ENCODE results near the gene ZNF526.

Gene ZNF526

GRCh38 chr19:42225718-42226292 is 5.7 kb downstream of the ZNF526 start:
- H3K27ac Mint-ChIP-seq: no peak overlapping the region
- peaks cover 46% of the 10 kb centered on the region for H3K4me1 Mint-ChIP-seq (ENCODE audit: low read depth)
- H3K9me3 Mint-ChIP-seq: no peaks in the 10 kb centered on the region
- no peak for DNase-seq
- no peak overlapping the region for H3K4me3 Mint-ChIP-seq
- H3K36me3 Mint-ChIP-seq (ENCODE audit: low read depth): peaks cover 79% of the 10 kb centered on the region
- no peaks in the 10 kb centered on the region for H3K27me3 Mint-ChIP-seq

- DNase-seq: no peak
- peaks cover 41% of the 10 kb centered on the region for H3K4me1 Mint-ChIP-seq (ENCODE audit: low read depth)
- peaks cover 88% of the 10 kb centered on the region for H3K36me3 Mint-ChIP-seq (ENCODE audit: low read depth)
- H3K9me3 Mint-ChIP-seq: no peaks in the 10 kb centered on the region
- no peak overlapping the region for H3K4me3 Mint-ChIP-seq
- H3K27me3 Mint-ChIP-seq: no peaks in the 10 kb centered on the region
- peak overlapping the region; percentile 31 for H3K27ac Mint-ChIP-seq
Observed at GRCh38 chr19:42226886-42227285, 6.8 kb downstream of the ZNF526 start.

GRCh38 chr19:42228641-42229040 is 8.5 kb downstream of the ZNF526 start:
- Mint-ChIP-seq H3K4me3 (no peak overlapping the region), H3K27me3 (no peaks in the 10 kb centered on the region), H3K9me3 (no peaks in the 10 kb centered on the region), H3K4me1 (ENCODE audit: low read depth) (peaks cover 30% of the 10 kb centered on the region), H3K27ac (peak overlapping the region; percentile 88), H3K36me3 (ENCODE audit: low read depth) (peaks cover 94% of the 10 kb centered on the region)
- no peak for DNase-seq

GRCh38 chr19:42229301-42229854 is 9.3 kb downstream of the ZNF526 start:
- H3K4me1 Mint-ChIP-seq (ENCODE audit: low read depth): peaks cover 30% of the 10 kb centered on the region
- no peaks in the 10 kb centered on the region for H3K27me3 Mint-ChIP-seq
- peak overlapping the region; percentile 88 for H3K27ac Mint-ChIP-seq
- H3K9me3 Mint-ChIP-seq: no peaks in the 10 kb centered on the region
- DNase-seq: no peak
- H3K4me3 Mint-ChIP-seq: no peak overlapping the region
- peaks cover 98% of the 10 kb centered on the region for H3K36me3 Mint-ChIP-seq (ENCODE audit: low read depth)

GRCh38 chr19:42229855-42230351 is 9.8 kb downstream of the ZNF526 start:
- no peaks in the 10 kb centered on the region for H3K27me3 Mint-ChIP-seq
- DNase-seq: no peak
- H3K4me3 Mint-ChIP-seq: no peak overlapping the region
- H3K4me1 Mint-ChIP-seq (ENCODE audit: low read depth): peaks cover 29% of the 10 kb centered on the region
- no peaks in the 10 kb centered on the region for H3K9me3 Mint-ChIP-seq
- H3K27ac Mint-ChIP-seq: peak overlapping the region; percentile 88
- H3K36me3 Mint-ChIP-seq (ENCODE audit: low read depth): peaks cover 98% of the 10 kb centered on the region

- H3K4me1 Mint-ChIP-seq (ENCODE audit: low read depth): peaks cover 32% of the 10 kb centered on the region
- no peaks in the 10 kb centered on the region for H3K27me3 Mint-ChIP-seq
- DNase-seq: no peak
- H3K9me3 Mint-ChIP-seq: no peaks in the 10 kb centered on the region
- H3K27ac Mint-ChIP-seq: peak overlapping the region; percentile 47
- H3K36me3 Mint-ChIP-seq (ENCODE audit: low read depth): peaks cover 98% of the 10 kb centered on the region
- H3K4me3 Mint-ChIP-seq: no peak overlapping the region
Observed at GRCh38 chr19:42230571-42230970, 10.5 kb downstream of the ZNF526 start.

GRCh38 chr19:42232435-42232834 is 12.3 kb downstream of the ZNF526 start:
- Mint-ChIP-seq H3K27me3 (no peaks in the 10 kb centered on the region), H3K4me1 (ENCODE audit: low read depth) (peaks cover 26% of the 10 kb centered on the region), H3K27ac (peak overlapping the region; percentile 57), H3K4me3 (no peak overlapping the region), H3K9me3 (no peaks in the 10 kb centered on the region), H3K36me3 (ENCODE audit: low read depth) (peaks cover 96% of the 10 kb centered on the region)
- no peak for DNase-seq

GRCh38 chr19:42233106-42233505 is 13.0 kb downstream of the ZNF526 start:
- peaks cover 22% of the 10 kb centered on the region for H3K4me1 Mint-ChIP-seq (ENCODE audit: low read depth)
- H3K36me3 Mint-ChIP-seq (ENCODE audit: low read depth): peaks cover 90% of the 10 kb centered on the region
- no peaks in the 10 kb centered on the region for H3K9me3 Mint-ChIP-seq
- no peak for DNase-seq
- H3K4me3 Mint-ChIP-seq: no peak overlapping the region
- peak overlapping the region; percentile 63 for H3K27ac Mint-ChIP-seq
- H3K27me3 Mint-ChIP-seq: no peaks in the 10 kb centered on the region

- Mint-ChIP-seq H3K9me3 (no peaks in the 10 kb centered on the region), H3K4me1 (ENCODE audit: low read depth) (peaks cover 18% of the 10 kb centered on the region), H3K27me3 (no peaks in the 10 kb centered on the region), H3K27ac (peak overlapping the region; percentile 63), H3K4me3 (no peak overlapping the region), H3K36me3 (ENCODE audit: low read depth) (peaks cover 85% of the 10 kb centered on the region)
- DNase-seq: no peak
Observed at GRCh38 chr19:42233678-42234292, 13.7 kb downstream of the ZNF526 start.

GRCh38 chr19:42234364-42234763 is 14.3 kb downstream of the ZNF526 start:
- Mint-ChIP-seq H3K27ac (no peak overlapping the region), H3K9me3 (no peaks in the 10 kb centered on the region), H3K4me3 (no peak overlapping the region), H3K4me1 (ENCODE audit: low read depth) (peaks cover 18% of the 10 kb centered on the region), H3K36me3 (ENCODE audit: low read depth) (peaks cover 85% of the 10 kb centered on the region), H3K27me3 (no peaks in the 10 kb centered on the region)
- no peak for DNase-seq

GRCh38 chr19:42235181-42235580 is 15.1 kb downstream of the ZNF526 start:
- Mint-ChIP-seq H3K27me3 (no peaks in the 10 kb centered on the region), H3K4me3 (no peak overlapping the region), H3K27ac (peak overlapping the region; percentile 44), H3K36me3 (ENCODE audit: low read depth) (peaks cover 85% of the 10 kb centered on the region), H3K4me1 (ENCODE audit: low read depth) (peaks cover 20% of the 10 kb centered on the region), H3K9me3 (no peaks in the 10 kb centered on the region)
- DNase-seq: no peak

- no peaks in the 10 kb centered on the region for H3K27me3 Mint-ChIP-seq
- H3K4me3 Mint-ChIP-seq: no peak overlapping the region
- H3K9me3 Mint-ChIP-seq: no peaks in the 10 kb centered on the region
- H3K36me3 Mint-ChIP-seq (ENCODE audit: low read depth): peaks cover 66% of the 10 kb centered on the region
- no peak for DNase-seq
- peaks cover 44% of the 10 kb centered on the region for H3K4me1 Mint-ChIP-seq (ENCODE audit: low read depth)
- H3K27ac Mint-ChIP-seq: peak overlapping the region; percentile 97
Observed at GRCh38 chr19:42239544-42240220, 19.6 kb downstream of the ZNF526 start.

GRCh38 chr19:42241279-42241678 is 21.2 kb downstream of the ZNF526 start:
- peak overlapping the region; percentile 97 for H3K27ac Mint-ChIP-seq
- no peaks in the 10 kb centered on the region for H3K9me3 Mint-ChIP-seq
- H3K36me3 Mint-ChIP-seq (ENCODE audit: low read depth): peaks cover 51% of the 10 kb centered on the region
- peak overlapping the region; percentile 98 for H3K4me3 Mint-ChIP-seq
- H3K27me3 Mint-ChIP-seq: no peaks in the 10 kb centered on the region
- DNase-seq: no peak
- H3K4me1 Mint-ChIP-seq (ENCODE audit: low read depth): peaks cover 51% of the 10 kb centered on the region

GRCh38 chr19:42242069-42242511 is 22.0 kb downstream of the ZNF526 start:
- no peaks in the 10 kb centered on the region for H3K27me3 Mint-ChIP-seq
- peak overlapping the region; percentile 97 for H3K27ac Mint-ChIP-seq
- peaks cover 56% of the 10 kb centered on the region for H3K4me1 Mint-ChIP-seq (ENCODE audit: low read depth)
- peak overlapping the region; percentile 98 for H3K4me3 Mint-ChIP-seq
- no peaks in the 10 kb centered on the region for H3K9me3 Mint-ChIP-seq
- H3K36me3 Mint-ChIP-seq (ENCODE audit: low read depth): peaks cover 51% of the 10 kb centered on the region
- DNase-seq: no peak
